Glomerular visceral epithelial cell (primary cell): Measurements from ENCODE around the gene POLN.
"Not testable (repeated sequence)": the region's sequence is repeated elsewhere in the genome, so short reads cannot be mapped to it uniquely, and the experiment has no call there.

ENCODE experiments used
- DNase-seq: peaks from one replicate; pipeline ENCODE4 v3.0.0-alpha.2; 2016; ENCODE audit errors: extremely low spot score

Gene POLN

DNA sequence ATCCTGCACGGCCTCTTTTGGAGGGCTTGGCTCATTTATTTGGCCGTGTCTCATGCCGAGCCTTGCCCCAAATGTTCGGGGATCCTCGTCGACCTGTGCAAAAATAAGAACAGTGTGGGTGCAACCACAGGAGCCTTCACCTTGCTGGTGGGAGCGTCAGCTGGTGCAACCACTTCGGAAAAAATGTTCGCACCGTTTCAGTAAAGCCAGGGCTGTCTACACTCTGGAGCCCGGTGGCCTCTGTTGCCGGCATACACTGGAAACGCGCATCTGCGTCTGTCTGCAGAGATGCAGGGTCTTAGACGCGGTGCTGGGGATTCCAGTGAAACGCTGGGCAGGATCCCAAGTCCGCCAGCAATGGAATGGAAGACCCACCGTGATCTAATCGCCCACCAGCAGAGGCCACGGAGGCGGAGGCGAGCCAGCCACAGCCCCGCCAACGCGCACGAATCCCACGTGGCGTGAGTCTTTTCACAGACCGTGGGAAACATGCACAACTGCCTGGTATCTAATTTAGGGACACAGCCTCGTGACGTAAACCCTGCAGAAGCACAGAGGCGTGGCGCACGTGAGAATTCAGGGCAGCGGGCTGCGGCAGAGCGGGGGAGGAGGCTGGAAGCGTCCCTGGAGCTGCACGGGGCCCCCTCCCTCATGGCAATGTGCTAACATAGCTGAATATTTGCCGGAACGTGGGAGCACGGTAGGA, 33.8 kb upstream of the POLN start:
- no peak for DNase-seq

- not testable (repeated sequence) for DNase-seq
Observed at GRCh38 chr4:2275044-2275397, 33.1 kb upstream of the POLN start.

- no peak for DNase-seq
Observed at GRCh38 chr4:2274320-2275043, 32.6 kb upstream of the POLN start.

GRCh38 chr4:2273657-2274319, 31.9 kb upstream of the POLN start:
- no peak for DNase-seq

GRCh38 chr4:2273221-2273620, 31.3 kb upstream of the POLN start:
- no peak for DNase-seq

DNA sequence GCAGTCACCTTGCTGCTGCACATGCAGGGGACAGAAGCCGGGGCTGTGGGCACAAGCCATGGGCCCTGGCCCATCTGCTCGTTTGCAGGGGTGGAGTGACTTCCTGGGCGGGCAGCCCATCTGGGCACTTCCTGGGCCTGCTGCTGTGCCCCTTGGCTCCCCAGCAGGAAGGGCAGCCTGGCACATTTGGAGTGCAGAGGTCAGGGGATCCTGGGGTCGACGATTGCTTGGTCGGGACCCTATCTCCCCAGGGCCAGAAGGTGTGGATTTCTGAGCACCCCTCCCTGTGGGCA, 30.9 kb upstream of the POLN start:
- DNase-seq: no peak

- no peak for DNase-seq
Observed at GRCh38 chr4:2272026-2272827, 30.3 kb upstream of the POLN start.

DNA sequence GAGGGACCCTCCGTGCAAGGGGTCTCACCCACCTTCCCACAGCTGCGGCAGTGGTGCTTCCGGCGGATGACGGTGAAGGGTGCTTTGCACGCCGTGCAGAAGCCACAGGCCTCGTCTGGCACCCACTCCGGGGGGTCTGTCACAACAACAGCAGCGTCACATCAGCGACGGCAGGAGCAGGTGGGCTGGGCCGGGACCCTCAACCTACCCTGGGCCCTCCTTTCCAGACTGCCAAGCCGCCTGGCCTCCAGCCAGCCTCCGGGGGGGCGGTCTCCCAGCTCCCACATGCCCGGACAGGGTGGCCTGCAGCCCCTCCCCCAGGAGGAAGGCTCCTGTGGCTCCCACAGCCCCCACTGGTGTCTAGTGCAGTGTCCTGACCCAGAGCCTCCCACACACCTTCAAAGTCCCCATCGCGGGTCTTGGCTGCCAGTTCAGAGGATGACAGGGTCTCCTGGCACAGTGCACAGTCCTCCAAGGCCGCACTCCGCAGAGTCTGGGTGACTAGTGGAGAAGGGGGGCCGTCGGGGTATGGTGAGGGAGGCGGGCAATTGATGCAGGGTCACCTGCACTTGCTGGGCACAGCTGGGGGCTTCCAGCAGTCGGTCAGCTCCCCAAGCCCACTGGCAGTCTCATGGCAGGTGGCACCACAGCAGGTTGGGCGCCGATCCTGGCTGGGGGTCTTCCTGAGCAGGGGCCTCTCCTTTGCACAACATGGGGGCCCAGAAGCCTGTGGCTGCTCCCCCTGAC, 29.5 kb upstream of the POLN start:
- no peak for DNase-seq

DNA sequence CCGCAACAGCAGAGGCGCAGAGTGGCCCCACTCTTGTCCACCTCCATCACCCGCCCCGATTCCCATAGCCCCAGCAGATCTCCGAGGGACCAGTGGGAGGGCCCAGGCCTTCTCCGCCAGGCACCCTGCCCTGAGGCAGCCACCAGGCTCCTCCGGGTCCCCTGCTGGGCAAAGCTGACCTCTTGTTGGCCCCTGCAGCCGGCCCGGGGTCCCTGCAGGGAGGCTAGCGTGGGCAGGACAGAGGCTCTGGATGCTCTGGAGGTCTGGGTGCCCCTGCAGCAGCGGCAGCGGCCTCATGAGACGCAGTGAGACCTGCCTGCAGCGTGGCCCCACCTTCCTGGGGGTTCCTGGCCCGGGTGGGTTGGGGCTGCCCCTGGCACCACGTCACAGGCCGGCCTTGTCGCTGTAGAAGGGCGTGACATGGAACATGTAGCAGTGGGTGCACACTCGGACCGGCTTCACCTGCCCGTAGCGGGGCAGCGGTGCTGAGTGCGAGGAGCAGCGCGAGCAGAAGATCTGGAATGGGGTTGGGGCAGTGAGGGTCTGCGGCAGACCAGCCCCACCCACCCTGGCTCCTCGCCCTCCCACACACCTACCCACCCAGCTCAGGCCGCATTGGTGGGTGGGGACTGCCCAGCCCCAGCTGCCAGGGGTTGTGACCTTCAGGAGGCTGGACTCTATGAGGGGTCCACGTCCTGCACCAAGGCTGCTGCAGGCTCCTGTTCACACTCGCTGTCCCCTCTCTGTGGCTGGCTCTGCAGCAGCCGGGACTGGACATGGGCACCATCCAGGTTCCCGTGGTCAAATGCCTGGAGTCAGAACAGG, 28.6 kb upstream of the POLN start:
- no peak for DNase-seq

GRCh38 chr4:2269618-2270163, 27.8 kb upstream of the POLN start:
- DNase-seq: no peak

GRCh38 chr4:2269206-2269531, 27.2 kb upstream of the POLN start:
- no peak for DNase-seq

GRCh38 chr4:2268357-2269205, 26.7 kb upstream of the POLN start:
- no peak for DNase-seq

- DNase-seq: no peak
Observed at GRCh38 chr4:2267841-2268240, 25.9 kb upstream of the POLN start.

DNA sequence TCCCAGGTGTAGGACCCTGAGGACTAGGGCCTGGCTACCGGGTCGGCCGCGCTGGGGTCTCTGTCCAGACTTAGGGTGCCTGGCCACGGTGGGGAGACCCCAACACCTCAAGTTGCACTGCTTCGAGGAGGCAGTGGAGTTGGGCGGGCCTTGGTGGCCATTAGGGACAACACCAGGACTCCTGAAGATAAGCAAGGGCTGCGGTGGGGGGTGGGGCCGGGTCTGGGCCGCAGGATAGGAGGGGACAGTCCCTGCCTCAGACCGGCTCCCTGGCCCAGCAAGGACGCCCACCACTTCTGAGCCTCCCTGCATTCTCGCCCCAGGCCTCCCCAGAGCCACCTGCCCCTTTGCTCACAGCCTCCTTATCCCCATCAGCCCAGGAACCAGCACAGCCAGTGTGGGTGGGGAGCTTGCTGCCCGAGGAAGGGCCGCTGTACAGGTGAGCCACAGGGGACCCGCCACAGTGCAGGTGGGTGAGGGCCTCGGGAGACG, 25.4 kb upstream of the POLN start:
- DNase-seq: no peak

GRCh38 chr4:2266821-2267220, 24.9 kb upstream of the POLN start:
- DNase-seq: no peak

DNA sequence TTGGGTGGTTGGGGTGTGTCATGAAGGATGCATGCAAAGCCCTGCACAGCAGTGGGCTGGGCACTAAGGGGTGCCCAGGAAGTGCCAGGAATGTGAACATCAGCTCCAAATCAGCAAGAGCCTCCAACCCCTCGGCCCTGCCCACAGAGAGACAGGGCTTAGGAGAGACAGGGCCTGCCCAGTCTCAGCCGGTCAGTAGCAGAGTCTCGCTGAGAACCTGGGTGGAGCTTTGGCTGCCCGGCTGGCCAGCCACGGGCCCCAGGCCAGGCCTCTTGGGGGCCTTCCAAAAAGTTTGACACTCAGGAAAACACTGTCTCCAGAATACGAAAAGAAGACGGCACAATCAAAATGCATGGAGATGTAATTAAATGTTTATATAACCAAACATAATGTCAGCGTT, 24.3 kb upstream of the POLN start:
- DNase-seq: no peak

- no peak for DNase-seq
Observed at GRCh38 chr4:2265113-2266110, 23.5 kb upstream of the POLN start.

GRCh38 chr4:2264481-2265041, 22.6 kb upstream of the POLN start:
- DNase-seq: no peak
